Measurements from ENCODE around the gene AIFM2.
"Not testable (repeated sequence)": the region's sequence is repeated elsewhere in the genome, so short reads cannot be mapped to it uniquely, and the experiment has no call there.

Gene AIFM2

GRCh38 chr10:70145666-70146488 lies 13.3 kb upstream of the AIFM2 start:
- peak in 10 of 14 donors; percentile 5 to 75 (median 53) for DNase-seq

- DNase-seq: no peak
Measured at GRCh38 chr10:70145166-70145665, 12.6 kb upstream of the AIFM2 start.

- no peak for DNase-seq
Measured at GRCh38 chr10:70144372-70145110, 11.9 kb upstream of the AIFM2 start.

GRCh38 chr10:70142555-70142954 lies 9.9 kb upstream of the AIFM2 start:
- DNase-seq: no peak

- no peak for DNase-seq
Measured at GRCh38 chr10:70140297-70140696, 7.7 kb upstream of the AIFM2 start.

- no peak for DNase-seq
Measured at GRCh38 chr10:70139997-70140250, 7.3 kb upstream of the AIFM2 start.

- DNase-seq: no peak
Measured at GRCh38 chr10:70139151-70139996, 6.7 kb upstream of the AIFM2 start.

- no peak for DNase-seq
Measured at GRCh38 chr10:70137927-70138883, 5.6 kb upstream of the AIFM2 start.

- no peak for DNase-seq
Measured at GRCh38 chr10:70137135-70137534, 4.5 kb upstream of the AIFM2 start.

- no peak for DNase-seq
Measured at GRCh38 chr10:70135684-70136083, 3.1 kb upstream of the AIFM2 start.

- no peak for DNase-seq
Measured at GRCh38 chr10:70135046-70135445, 2.4 kb upstream of the AIFM2 start.

- DNase-seq: no peak
Measured at GRCh38 chr10:70131560-70131937, 1.1 kb downstream of the AIFM2 start.

GRCh38 chr10:70130878-70131559 lies 1.6 kb downstream of the AIFM2 start:
- no peak for DNase-seq

GRCh38 chr10:70126700-70127395 lies 5.8 kb downstream of the AIFM2 start:
- no peak for DNase-seq

- DNase-seq: no peak
Measured at GRCh38 chr10:70125918-70126552, 6.6 kb downstream of the AIFM2 start.

- DNase-seq: no peak
Measured at GRCh38 chr10:70124918-70125317, 7.7 kb downstream of the AIFM2 start.

GRCh38 chr10:70124415-70124814 lies 8.2 kb downstream of the AIFM2 start:
- DNase-seq: no peak

GRCh38 chr10:70123817-70124216 lies 8.8 kb downstream of the AIFM2 start:
- no peak for DNase-seq

- DNase-seq: not testable (repeated sequence)
Measured at GRCh38 chr10:70123166-70123565, 9.5 kb downstream of the AIFM2 start.

GRCh38 chr10:70122742-70123141 lies 9.9 kb downstream of the AIFM2 start:
- no peak for DNase-seq

Measured in C1 segment of cervical spinal cord (tissue), 14 donors.